A549 treated with Hydrocortisone at 1 μM for 4 hours (cell line): Measurements from ENCODE around the gene HLA-C. TPM values are rescaled to one million over a fixed set of nuclear protein-coding genes. Genes with fewer than 3 reads are reported as not detected.

ENCODE experiments used
- total RNA-seq: library from RNA; stranded (reverse); fragments of 200-300 nt; extraction: Qiagen RNA extraction; gene quantifications from 5 replicates; pipeline ENCODE4 v1.2.3, GENCODE V29; 2022

The HLA-C gene
- 46.3 to 55.2 TPM (median 49.3 TPM) in 5 replicates for total RNA-seq

GRCh38 chr6:31271641-31272357 is at the start of gene HLA-C:
Gene HLA-C (minus strand): TSS chr6:31272092. CDS start chr6:31272071, 21 bp downstream.

Other genes starting within 250 kb of the HLA-C start
- gene C6orf15, start 159.5 kb downstream of the HLA-C start, total RNA-seq, result 0.09 TPM in 1 of 5 replicates, not detected in the others
- 3.2 to 6.3 TPM (median 4.4 TPM) in 5 replicates for gene PSORS1C1, start 157.3 kb downstream of the HLA-C start, total RNA-seq
- gene CDSN, start 151.6 kb downstream of the HLA-C start, total RNA-seq, result 0.05 to 0.07 TPM in 2 of 5 replicates, not detected in the others
- 0.09 TPM in 1 of 5 replicates, not detected in the others for gene PSORS1C2, start 133.0 kb downstream of the HLA-C start, total RNA-seq
- gene CCHCR1, start 114.3 kb downstream of the HLA-C start, total RNA-seq, result 7.0 to 8.0 TPM (median 7.7 TPM) in 5 replicates
- 13.7 to 14.9 TPM (median 14.4 TPM) in 5 replicates for gene TCF19, start 113.5 kb downstream of the HLA-C start, total RNA-seq
- gene POU5F1, start 101.4 kb downstream of the HLA-C start, total RNA-seq, result 10.0 to 17.0 TPM (median 11.3 TPM) in 5 replicates
- gene HLA-B, start 85.1 kb upstream of the HLA-C start, total RNA-seq, result 24.9 to 35.0 TPM (median 28.2 TPM) in 5 replicates
- 27.8 to 29.9 TPM (median 29.8 TPM) in 5 replicates for gene MICA, start 131.5 kb upstream of the HLA-C start, total RNA-seq
- gene MICB, start 226.1 kb upstream of the HLA-C start, total RNA-seq, result 6.1 to 7.7 TPM (median 7.3 TPM) in 5 replicates